WI38 (cell line): ENCODE measurements around the gene LOX.

Experiments used
- H3K4me3 ChIP-seq: 2 replicates; pipeline ENCODE4 v1.5.1; 2011; ENCODE audit warnings: low read depth, mild to moderate bottlenecking, control low read depth, low read length
- CTCF ChIP-seq: IDR thresholded peaks from 2 replicates; pipeline ENCODE4 v1.5.1; 2012; ENCODE audit warnings: low read depth, mild to moderate bottlenecking, control low read depth, low read length

Gene LOX

GRCh38 chr5:122078116-122079110 is at the start of gene LOX:
TSS of gene LOX (minus strand) at chr5:122078259. CDS start at chr5:122077985, 274 bp downstream.
- H3K4me3 ChIP-seq, result peak within 1 kb of the TSS; percentile 87
- no peak for TF ChIP-seq CTCF

GRCh38 chr5:122126756-122127321 is 48.8 kb upstream of the LOX start:
- peak overlapping the region; percentile 30 for H3K4me3 ChIP-seq
- no peak for TF ChIP-seq CTCF

GRCh38 chr5:122126177-122126755 is 48.2 kb upstream of the LOX start:
- TF ChIP-seq CTCF, result no peak

GRCh38 chr5:122124766-122125165 is 46.7 kb upstream of the LOX start:
- no peak overlapping the region for H3K4me3 ChIP-seq
- TF ChIP-seq CTCF, result no peak

More at GRCh38 chr5:122126177-122126755, 48.2 kb upstream of the LOX start:
- H3K4me3 ChIP-seq, result peak overlapping the region; percentile 30

- H3K4me3 ChIP-seq, result no peak overlapping the region
- TF ChIP-seq CTCF, result no peak
These were observed 43.7 kb upstream of the LOX start for GRCh38 chr5:122121479-122122465.

- TF ChIP-seq CTCF, result no peak
- H3K4me3 ChIP-seq, result no peak overlapping the region
These were observed 42.9 kb upstream of the LOX start for GRCh38 chr5:122120957-122121356.
